ENCODE results near the gene FARP1.
A peak's percentile ranks its signal among the peaks of the same experiment; 100 is the strongest.

The FARP1 gene

DNA sequence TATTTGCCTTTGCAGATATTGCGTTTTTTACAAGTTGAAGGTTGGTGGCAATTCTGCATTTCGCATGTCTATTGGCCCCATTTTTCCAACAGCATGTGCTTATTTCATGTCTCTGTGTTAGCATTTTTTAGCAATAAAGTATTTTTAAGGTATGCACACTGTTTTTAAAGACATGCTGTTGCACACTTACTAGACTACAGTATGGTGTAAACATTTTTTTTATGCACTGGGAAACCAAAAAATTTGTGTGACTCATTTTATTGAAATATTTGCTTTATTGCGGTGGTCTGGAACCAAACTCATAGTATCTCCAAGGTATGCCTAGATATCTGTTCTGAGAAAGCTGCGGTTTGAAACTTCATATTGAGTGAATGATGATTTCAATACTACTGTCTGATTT lies 89.6 kb downstream of the FARP1 start:
- peak; percentile 69 for DNase-seq

DNA sequence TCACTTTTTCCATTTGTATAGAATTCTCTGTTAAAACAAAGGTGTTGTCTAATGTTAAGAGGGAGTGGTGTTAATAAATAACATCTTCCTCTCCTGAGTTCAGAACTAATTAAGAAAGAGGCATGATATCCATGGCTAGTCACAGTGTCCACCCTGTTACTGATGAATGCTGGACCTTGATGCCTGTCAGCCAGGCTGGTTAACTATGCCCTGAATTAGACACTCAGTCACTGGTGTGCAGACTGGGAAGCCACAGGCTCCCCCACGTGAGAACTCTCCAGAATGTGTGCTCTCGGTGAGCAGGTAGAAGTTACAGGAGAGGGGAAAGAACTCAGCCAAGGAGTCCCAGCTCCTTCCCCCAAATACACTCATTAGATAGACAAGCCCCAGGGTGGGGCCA lies 90.2 kb downstream of the FARP1 start:
- DNase-seq, result no peak

DNA sequence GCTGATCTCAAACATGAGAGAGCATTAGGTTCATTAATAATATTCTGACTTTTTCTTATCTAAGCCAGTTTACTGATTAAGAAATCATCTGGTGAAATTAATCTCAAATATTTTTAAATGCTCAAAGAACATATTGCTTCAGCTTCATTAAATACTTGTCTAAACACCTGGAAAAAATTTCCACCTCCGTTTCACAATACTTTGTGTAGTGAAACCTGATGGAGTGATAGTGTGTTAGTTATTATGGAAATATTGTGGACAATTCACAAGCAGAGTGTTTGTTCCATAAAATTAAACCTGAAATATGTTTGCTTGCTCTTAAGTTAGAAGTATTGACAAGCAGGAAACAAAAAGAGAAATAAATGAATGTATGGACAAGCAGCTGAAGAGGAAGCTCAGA lies 91.5 kb downstream of the FARP1 start:
- DNase-seq, result no peak

DNA sequence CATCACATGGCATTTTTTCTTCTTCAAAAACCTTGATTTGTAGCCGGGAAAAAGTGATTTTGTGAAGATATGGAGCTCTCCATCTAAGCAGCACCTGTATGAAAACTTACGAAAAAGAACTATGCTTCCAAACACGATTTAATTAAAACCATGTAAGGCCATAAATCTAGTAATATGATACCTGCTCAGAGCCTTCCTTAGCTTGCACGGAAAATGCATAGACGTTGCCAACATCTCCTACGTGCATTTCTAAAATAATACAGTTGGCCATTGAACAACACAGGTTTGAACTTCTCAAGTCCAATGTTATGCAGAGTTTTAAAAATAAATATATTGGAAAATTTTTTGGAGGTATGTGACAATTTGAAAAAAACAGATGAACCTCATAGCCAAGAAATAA lies 93.3 kb downstream of the FARP1 start:
- no peak for DNase-seq

DNA sequence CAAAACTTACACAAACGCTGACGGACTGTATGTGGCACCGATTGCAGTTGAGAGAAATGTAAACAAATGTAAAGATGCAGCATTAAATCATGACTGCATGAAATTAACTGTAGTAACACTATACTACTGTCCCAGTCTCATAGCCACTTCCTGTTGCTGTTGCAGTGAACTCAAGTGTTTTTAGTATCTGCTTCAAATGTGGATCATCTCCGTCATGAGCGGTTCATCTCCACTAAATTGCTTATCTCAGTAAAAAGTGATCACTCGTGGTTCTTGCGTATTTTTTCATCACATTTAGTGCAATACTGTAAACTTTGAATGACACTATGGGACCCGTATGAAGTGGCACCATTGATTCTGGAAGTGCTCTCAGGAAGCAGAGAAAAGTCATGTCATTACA lies 94.4 kb downstream of the FARP1 start:
- DNase-seq, result no peak

DNA sequence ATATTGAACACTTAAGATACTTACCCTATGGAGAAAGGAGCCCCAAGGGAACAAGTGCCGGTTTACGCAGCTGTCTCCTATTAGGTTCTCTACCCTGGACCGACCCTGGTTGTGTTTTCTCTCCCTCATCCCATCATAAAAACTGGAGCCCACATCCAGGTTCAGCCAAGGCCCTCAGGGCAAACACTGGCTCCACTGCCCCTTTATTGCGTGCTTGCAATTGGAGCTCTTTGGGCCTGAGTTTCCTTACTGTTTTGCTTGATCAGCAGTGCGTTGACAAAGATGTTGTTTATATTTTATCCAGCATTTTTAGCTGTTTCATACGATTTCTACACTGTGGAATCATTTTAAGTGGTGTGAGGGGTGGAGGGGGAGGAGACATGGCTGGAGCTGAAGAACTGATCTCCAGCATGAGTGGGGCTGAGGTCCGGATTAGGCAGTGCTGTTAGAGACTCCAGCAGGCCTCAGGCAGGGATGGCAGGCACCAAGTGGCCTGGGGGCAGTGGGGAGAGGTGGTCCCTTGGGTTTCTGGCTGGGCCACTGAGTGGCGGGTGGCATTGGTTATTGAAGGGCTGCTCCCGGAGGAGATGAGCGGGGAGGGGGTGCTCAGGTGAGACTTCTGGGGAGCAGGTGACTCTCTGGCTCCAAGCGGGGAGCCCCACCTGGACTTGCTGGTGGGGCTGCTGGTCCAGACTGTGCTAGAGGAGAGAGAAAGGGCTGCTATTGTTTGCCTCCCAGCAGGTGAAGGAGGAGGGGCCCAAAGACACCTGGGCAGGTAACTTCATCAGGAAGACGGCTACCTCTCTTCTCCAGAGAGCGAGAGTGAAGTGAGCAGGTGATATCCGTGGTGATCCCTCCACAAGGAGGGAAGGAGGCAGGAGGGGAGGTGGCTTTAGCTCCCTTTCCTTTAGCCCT lies 96.5 kb downstream of the FARP1 start:
- no peak for DNase-seq

DNA sequence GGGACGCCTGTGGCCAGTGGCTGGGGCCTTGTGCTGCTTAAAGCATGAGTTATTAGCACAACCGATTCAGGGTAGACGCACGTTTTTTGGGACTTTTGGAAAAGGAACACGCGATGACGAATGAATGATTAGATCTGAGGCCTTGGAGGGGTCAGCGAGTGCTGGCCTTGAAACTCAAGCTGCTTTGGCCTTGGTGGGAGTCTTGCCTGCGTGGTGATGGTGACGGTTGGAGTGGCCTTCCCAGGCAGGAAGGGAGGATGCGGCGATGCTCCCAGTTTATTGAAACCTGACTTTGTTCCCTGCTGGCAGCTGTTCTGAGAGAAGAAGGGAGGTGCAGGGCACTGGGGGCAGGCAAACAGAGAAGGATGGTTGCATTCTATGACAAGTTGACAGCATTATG lies 97.2 kb downstream of the FARP1 start:
- DNase-seq, result no peak

DNA sequence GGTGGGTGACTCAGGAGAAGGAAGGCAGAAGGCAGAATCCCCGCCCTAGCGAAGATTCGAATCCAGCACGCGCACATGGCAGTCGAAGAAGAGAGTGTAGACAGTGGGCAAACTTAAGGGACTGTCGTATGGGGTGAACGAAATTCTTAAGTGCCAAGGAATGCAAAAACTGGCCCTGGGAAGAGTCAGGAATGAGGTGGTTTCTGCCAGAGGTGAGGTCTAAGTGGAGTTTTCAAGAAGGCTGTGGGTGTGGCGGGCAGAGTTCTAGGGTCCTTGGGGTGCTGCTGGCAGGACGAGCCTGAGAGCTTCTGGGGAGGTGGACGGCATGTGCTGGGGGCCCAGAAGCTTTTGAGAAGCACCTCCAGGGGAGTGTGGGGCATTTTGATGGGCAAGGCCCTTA lies 98.1 kb downstream of the FARP1 start:
- no peak for DNase-seq

DNA sequence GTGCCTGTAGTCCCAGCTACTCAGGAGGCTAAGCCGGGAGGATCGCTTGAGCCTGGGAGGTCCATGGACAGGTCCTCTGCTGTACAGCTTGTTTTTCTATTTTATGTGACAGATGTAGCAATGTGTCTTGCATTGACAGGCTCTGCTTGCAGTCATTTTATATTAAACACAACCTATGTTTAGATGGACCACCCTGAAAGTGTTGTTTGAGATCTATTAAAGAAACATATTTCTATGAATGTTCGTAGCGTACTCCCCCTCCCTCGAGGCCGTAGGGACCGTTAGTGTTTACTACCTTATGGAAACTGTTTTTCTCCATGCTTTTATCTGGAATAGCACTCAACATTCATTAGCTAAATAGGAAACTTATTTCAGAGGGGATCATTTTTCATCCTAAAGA lies 99.1 kb downstream of the FARP1 start:
- DNase-seq, result no peak

DNA sequence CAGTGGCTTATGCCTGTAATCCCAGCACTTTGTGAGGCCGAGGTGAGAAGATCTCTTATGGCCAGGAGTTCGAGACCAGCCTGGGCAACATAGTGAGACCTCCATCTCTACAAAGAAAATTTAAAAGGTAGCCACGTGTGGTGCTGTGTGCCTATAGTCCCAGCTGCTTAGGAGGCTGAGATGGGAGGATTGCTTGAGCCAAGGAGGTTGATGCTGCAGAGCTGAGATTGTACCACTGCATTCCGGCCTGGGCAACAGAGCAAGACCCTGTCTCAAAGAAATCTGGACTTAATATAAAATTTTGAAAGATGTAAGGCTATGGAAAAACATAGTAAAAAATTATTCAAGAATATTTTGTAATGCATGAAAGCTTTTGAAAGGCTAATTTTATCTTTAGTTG lies 99.5 kb downstream of the FARP1 start:
- no peak for DNase-seq

DNA sequence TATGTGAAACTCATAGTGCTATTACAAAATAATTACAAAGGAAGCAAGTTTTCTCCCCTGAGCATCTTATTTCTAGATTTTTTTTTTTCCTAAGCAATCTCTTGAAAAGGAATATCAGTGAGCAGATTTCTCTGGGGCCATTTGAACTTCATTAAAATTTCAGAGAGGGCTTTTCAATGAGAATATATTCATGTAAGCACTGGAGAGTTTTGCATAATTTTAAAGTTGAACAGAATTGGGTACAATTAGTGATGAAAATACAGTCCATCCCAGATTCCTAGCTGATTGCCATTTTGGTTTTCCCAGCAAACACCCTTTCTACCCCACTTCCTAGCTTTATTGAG lies 101.0 kb downstream of the FARP1 start:
- DNase-seq, result no peak

DNA sequence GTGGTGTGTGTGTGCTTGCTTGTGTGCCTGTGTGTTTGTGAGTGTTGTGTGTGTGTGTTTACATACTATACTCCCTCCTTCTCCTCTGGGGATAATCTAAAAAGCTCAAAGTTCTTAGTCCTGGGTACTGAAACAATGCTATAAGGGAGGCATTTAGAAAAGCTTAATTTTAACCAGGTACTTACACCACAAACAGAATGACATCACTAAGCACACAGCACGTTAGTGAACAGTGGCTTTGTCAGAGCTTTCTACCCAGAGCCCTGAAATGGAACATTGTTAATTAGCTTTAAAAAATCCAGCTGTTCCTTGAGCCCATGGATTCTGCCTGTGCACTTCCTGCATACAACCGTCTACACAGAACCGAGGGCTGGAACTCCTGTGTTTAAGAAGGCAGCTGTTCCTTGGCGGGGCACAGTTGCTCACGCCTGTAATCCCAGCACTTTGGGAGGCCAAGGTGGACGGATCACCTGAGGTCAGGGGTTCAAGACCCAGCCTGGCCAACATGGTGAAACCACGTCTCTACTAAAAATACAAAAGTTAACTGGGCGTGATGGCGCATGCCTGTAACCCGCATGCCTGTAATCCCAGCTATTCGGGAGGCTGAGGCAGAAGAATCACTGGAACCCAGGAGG lies 103.8 kb downstream of the FARP1 start:
- DNase-seq, result no peak

DNA sequence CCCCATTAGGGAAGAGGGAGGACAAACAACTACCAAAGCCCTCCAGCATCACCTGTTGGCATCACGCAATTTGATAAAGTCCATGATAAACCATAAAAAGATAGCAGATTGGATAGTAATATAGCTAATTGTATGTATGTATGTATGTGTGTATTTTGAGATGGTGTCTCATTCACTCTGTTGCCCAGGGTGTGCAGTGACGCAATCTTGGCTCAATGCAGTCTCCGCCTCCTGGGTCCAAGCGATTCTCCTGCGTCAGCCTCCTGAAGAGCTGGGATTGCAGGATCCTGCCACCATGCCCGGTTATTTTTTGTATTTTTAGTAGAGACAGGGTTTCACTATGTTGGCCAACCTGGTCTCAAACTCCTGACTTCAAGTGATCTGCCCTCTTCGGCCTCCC lies 108.8 kb downstream of the FARP1 start:
- no peak for DNase-seq

DNA sequence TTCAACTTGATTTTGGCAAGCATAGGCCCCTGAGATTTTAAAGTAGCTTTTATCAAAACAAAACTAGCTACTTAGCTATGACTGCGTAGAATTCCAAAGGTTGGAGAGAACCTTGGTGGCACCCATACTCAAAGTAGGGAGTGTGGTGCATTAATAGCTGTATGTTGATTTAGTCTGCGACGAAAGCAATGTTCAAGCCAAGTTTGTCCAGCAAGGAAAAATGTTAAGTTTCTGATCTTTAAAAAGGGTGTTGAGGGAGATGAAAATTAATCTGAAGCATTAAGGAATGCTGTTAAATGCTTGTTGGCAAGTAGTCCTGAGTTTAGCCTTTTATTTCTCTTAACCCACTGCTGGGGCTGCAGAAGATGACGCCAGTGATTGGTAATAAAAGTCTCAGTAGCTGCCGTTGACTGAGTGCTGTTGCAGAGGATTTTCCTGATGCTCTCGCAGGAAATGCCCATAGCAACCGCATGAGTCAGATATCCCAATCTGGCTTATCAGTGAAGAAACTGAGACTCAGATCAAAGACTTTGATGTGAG lies 110.1 kb downstream of the FARP1 start:
- DNase-seq, result peak; percentile 88

DNA sequence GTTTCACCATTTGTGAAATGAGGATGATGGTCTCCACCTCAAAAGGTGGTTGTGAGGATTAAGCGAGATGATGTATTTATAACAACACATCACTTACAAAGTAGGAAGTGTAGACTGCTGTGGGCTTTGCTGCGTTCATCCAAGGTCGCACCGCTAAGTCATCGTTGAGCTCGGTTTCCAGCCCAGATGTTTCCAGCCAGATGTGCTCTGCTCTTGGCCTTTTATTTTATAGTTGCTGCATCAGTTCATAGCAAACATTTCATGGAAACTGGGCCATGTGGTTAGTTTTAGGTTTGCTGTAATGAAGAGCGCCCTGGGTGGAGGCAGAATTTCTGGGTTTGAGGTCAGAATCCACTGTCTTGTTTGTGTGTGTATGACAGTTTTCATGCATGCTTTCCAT lies 110.6 kb downstream of the FARP1 start:
- DNase-seq, result peak; percentile 42

DNA sequence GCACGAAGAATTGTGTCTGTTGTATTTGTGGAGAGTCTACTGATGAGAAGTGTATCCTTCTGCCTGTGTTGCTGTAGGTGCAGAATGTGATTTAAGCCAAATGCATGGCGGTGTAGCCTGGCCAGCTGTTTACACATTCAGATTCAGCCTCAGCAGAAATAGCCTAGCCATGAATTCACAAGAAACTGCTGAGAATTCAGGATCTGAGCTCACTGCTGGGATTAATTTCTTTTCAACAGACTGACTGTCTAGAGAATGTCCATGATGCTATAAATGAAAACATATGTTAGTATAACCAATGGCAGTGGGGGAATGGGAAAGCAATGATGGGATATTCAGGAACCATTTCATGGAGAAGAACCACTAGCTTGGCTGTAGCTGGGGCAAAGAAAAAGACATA lies 111.6 kb downstream of the FARP1 start:
- DNase-seq, result peak; percentile 94

DNA sequence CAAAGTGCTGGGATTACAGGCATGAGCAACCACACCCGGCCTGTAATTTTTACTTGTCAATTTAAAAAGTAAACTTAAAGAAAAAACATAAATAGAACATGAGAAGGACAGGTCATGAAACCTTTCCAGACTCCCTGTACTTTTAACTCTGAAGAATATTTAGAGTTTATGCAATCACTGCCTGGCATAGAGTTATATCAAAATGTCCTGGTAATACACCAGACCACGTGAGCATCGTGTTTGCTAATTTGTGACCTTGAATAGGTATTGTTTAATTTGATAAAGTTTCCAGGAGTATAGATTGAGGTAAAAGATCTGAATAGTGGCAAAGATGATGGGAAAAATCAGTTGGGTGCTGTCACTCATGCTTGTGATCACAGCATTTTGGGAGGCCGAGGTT lies 115.3 kb downstream of the FARP1 start:
- no peak for DNase-seq

DNA sequence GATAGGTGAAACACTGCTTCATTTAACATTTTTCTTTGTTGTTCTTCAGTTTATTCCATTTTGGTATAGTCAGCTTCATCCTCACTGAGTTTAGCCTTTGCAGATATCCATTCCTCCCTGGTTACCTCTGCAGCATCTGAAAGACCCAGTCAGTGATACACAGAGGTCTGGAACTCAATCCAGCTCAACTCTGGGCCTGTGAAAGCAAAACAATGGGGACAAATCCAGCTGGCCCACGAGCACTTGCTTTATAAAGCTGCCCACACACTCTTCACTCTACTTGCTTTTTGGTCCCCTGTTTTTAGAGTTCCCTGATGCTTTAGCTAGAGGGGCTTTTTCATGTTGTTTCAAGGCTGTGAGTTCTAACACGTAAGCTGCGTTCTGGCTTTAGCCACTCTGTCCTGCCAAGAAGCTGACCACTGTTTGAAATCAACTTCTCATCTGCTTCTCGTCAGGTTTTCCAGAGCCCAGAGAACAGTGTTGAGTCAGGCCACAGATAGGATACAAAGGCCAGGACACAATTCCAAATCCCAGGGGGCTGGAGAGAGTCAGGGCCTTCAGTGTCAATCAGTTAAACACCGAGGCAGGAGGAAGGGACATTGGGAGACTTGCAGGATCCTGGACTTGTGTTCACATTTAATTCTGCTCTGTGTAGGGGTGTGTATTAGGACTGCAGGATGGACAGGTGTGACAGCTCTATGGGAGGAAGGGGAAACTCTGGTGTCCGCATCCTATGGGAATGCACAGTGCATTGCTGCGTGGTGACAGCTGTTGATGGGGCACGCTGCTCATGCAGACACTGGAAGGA lies 117.7 kb downstream of the FARP1 start:
- no peak for DNase-seq

DNA sequence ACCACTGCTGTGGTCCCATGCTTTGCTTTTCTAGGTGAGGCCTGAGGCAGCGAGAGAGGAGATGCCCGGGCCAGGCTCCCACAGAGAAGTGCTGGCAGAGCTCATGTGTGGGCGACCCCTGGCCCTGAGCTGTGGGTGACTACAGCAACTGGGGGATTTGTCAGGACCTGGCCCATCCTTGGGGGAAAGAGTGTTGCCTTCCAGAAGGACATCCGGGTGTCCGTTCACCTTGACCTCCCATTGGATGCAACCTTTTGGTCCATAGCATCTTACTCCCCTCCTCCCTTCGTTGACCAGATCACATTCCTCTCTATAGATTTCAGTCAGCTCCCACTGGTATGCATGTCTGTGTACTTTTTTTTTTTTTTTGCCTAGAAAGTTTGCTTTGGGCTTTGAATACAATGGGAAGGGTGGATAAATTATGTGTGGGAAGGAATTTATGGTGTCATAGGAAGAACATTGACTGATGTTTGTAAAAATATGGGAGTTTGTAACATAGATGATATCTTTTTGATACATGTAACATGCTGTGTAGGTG lies 118.3 kb downstream of the FARP1 start:
- peak; percentile 38 for DNase-seq

DNA sequence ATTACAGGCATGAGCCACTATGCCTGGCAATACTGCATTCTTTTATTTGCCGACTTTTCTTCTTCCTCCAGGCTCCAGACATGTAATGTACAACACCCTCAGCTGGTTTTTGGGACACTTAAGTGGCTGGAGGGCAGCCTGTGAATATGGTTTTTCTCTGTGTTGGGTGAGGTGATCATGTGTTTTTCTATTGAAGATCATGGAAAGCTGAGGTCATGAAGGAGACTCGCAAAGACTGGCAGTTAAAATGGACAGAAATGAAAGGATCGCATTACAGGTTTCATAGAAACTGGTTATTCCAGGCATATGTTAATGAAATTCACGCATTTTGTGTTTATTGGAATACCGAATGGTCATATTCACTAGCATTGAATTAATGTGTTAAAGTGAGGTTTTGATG lies 119.4 kb downstream of the FARP1 start:
- DNase-seq, result no peak

DNA sequence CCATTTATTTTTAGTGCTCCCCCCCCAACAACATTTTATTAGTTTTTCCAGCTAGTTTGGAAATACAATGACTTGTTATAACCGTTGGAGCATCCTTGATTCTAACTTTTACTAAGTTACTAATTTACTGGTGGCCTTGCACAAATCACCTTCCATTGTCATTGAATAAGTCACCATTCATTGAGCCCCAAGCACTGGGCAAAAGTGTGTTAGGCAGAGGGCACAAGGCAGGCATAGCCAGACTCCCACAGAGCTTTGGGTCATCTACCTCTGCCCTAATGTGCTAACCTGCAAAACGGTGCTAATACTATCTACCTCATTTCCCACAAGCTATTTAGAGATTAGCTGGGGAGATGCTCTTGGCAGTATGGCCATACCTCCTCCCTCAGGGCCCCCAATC lies 120.9 kb downstream of the FARP1 start:
- no peak for DNase-seq

DNA sequence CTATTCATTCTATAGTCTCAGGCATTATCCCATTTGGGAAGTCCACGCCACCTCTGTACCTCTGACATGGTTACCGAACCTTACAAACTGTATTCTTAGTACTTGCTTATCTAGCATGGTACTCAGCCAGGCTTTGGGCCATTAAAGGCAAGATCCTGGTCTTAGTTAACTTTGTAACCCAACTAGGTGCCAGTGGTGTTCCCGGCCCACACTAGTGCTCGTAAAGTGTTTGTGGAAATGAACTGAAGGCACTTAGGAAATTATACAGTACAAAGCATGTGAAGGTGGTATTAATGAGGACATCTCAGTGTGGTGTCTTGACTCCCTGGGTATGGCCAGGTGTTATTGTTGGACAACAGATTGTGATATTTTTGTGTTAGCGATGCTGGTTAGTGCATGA lies 122.0 kb downstream of the FARP1 start:
- no peak for DNase-seq

All from fibroblast of skin of abdomen (primary cell).